ENCODE measurements around the gene C12orf42. TPM values are rescaled to one million over a fixed set of nuclear protein-coding genes. Genes with fewer than 3 reads are reported as not detected.

Gene C12orf42
- total RNA-seq, 2 donors from 2014 or later: not detected

- WGBS, 2 donors: 67 to 68% methylated on average over 5 of the region's 5 CpGs
- no peak overlapping the region for H3K4me3 ChIP-seq
- H3K36me3 ChIP-seq (replicated peaks in 1 of 2; ENCODE audit: insufficient read depth in 1 of 2, low read depth in 2 of 2): no peaks in the 10 kb centered on the region
- H3K27ac ChIP-seq: no peak overlapping the region
- no peak for TF ChIP-seq POLR2A (IDR thresholded peaks at IDR 0.05)
- no peak for TF ChIP-seq CTCF (IDR thresholded peaks at IDR 0.05)
- H3K9me3 ChIP-seq: no peaks in the 10 kb centered on the region
- H3K27me3 ChIP-seq: no peaks in the 10 kb centered on the region
- intact Hi-C loops (cut with DNase I): no loop called here
- DNase-seq (no peak), ATAC-seq (no peak)
- H3K4me1 ChIP-seq: no peaks in the 10 kb centered on the region
Observed at GRCh38 chr12:103350116-103350515, 145.7 kb downstream of the C12orf42 start.

- no peaks in the 10 kb centered on the region for H3K27me3 ChIP-seq
- H3K4me3 ChIP-seq: no peak overlapping the region
- WGBS, 2 donors: 46 to 50% methylated on average over 1 of the region's 1 CpG
- H3K27ac ChIP-seq: no peak overlapping the region
- H3K9me3 ChIP-seq: no peaks in the 10 kb centered on the region
- intact Hi-C loops (cut with DNase I): no loop called here
- no peak for ATAC-seq
- no peaks in the 10 kb centered on the region for H3K36me3 ChIP-seq (replicated peaks in 1 of 2; ENCODE audit: insufficient read depth in 1 of 2, low read depth in 2 of 2)
- DNase-seq: no peak
- TF ChIP-seq CTCF (IDR thresholded peaks at IDR 0.05): no peak
- no peak for TF ChIP-seq POLR2A (IDR thresholded peaks at IDR 0.05)
- no peaks in the 10 kb centered on the region for H3K4me1 ChIP-seq
Observed at GRCh38 chr12:103348935-103349334, 146.8 kb downstream of the C12orf42 start.

- Histone ChIP-seq H3K27me3 (no peaks in the 10 kb centered on the region), H3K4me1 (no peaks in the 10 kb centered on the region), H3K36me3 (replicated peaks in 1 of 2; ENCODE audit: insufficient read depth in 1 of 2, low read depth in 2 of 2) (no peaks in the 10 kb centered on the region), H3K27ac (no peak overlapping the region), H3K4me3 (no peak overlapping the region), H3K9me3 (no peaks in the 10 kb centered on the region)
- TF ChIP-seq CTCF (IDR thresholded peaks at IDR 0.05): no peak
- no peak for TF ChIP-seq POLR2A (IDR thresholded peaks at IDR 0.05)
- intact Hi-C loops (cut with DNase I): no loop called here
- ATAC-seq (no peak), DNase-seq (no peak)
Observed at GRCh38 chr12:103336940-103337339, 158.8 kb downstream of the C12orf42 start.

DNA sequence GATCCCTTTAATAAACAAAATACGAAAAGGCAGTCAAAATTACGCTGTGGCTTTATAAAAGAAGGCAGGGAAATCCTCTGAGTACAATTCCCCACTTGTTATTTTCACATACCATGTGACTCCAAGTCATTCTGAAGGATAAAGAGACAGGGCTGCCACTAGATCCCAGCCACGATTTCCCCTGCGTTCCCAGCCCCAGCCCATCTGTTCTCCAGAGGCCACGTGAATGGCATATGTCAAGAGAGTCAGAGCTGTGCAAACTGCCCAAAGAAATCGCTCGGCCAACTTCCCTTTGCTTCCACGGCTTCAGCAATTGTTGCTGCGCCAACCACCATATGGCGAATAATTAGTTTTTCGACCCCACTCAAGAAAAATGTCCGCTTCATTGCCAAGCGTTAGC lies 161.3 kb downstream of the C12orf42 start:
- ATAC-seq: no peak
- H3K27me3 ChIP-seq: no peaks in the 10 kb centered on the region
- 74% methylated on average over 13 of the region's 13 CpGs for WGBS, 2 donors
- H3K9me3 ChIP-seq: no peaks in the 10 kb centered on the region
- no peak overlapping the region for H3K4me3 ChIP-seq
- H3K36me3 ChIP-seq (replicated peaks in 1 of 2; ENCODE audit: insufficient read depth in 1 of 2, low read depth in 2 of 2): no peaks in the 10 kb centered on the region
- no peak overlapping the region for H3K27ac ChIP-seq
- TF ChIP-seq POLR2A (IDR thresholded peaks at IDR 0.05) (no peak), CTCF (IDR thresholded peaks at IDR 0.05) (no peak)
- intact Hi-C loops (cut with DNase I): no loop called here
- no peak for DNase-seq
- peaks cover 11% of the 10 kb centered on the region for H3K4me1 ChIP-seq

DNA sequence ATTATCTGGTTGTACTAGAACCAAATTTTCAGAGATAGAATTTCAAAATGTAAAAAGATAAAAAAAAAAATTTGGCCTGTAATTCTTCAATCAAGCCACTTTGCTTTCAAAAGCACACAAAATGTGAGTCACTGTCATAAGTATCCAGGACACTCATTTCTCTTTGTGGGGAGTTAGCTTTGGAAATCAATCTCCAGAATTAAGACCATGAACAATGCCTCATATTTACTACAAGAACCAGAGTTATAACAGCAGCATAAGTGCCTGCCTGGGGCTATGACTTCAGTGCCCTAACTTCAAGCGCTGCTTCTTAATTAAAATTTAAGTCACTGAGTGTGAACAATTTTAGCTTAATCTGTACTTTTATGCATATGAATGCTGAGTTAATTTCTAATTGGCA lies 162.1 kb downstream of the C12orf42 start:
- DNase-seq (no peak), ATAC-seq (no peak)
- no peaks in the 10 kb centered on the region for H3K27me3 ChIP-seq
- no peaks in the 10 kb centered on the region for H3K36me3 ChIP-seq (replicated peaks in 1 of 2; ENCODE audit: insufficient read depth in 1 of 2, low read depth in 2 of 2)
- no peaks in the 10 kb centered on the region for H3K9me3 ChIP-seq
- no peak overlapping the region for H3K27ac ChIP-seq
- no peak overlapping the region for H3K4me3 ChIP-seq
- H3K4me1 ChIP-seq: peaks cover 11% of the 10 kb centered on the region
- intact Hi-C loops (cut with DNase I): no loop called here
- no peak for TF ChIP-seq POLR2A (IDR thresholded peaks at IDR 0.05)
- no peak for TF ChIP-seq CTCF (IDR thresholded peaks at IDR 0.05)
- WGBS, 2 donors: 89 to 93% methylated on average over 1 of the region's 1 CpG

Measured in body of pancreas (tissue), 4 donors.